GM12875 (cell line): ENCODE data around the gene INSYN1.

Experiments used
- H3K4me3 ChIP-seq: one replicate; pipeline ENCODE4 v1.5.1; 2011; ENCODE audit warnings: low read depth, low read length, control low read depth
- TF ChIP-seq, protein P1 (sequence below): IDR thresholded peaks from 2 replicates; pipeline ENCODE4 v1.5.1; 2011; ENCODE audit warnings: low read depth, mild to moderate bottlenecking, control low read depth, inconsistent platforms, low read length, moderate library complexity, borderline replicate concordance; ENCODE audit not compliant: insufficient read depth

The INSYN1 gene

DNA sequence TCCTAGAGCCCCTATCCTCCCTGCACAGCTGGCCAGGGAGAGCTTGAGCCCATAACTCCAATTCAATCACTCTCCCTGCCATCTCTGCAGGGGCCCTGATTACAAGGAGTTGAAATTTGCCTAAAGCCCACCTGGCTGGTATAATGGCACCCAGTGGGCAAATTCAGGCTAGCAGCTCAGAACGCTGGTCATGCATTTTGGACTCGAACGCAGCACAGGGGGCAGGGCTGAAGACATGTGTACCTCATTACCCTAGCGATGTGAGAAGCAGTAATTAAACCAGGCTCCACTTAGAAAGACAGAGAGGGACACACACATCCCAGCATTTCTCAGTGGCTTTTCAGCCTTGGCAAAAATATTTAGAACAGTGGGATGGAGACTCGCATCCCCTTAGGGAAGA lies 3.2 kb downstream of the INSYN1 start:
- TF ChIP-seq, protein P1, sequence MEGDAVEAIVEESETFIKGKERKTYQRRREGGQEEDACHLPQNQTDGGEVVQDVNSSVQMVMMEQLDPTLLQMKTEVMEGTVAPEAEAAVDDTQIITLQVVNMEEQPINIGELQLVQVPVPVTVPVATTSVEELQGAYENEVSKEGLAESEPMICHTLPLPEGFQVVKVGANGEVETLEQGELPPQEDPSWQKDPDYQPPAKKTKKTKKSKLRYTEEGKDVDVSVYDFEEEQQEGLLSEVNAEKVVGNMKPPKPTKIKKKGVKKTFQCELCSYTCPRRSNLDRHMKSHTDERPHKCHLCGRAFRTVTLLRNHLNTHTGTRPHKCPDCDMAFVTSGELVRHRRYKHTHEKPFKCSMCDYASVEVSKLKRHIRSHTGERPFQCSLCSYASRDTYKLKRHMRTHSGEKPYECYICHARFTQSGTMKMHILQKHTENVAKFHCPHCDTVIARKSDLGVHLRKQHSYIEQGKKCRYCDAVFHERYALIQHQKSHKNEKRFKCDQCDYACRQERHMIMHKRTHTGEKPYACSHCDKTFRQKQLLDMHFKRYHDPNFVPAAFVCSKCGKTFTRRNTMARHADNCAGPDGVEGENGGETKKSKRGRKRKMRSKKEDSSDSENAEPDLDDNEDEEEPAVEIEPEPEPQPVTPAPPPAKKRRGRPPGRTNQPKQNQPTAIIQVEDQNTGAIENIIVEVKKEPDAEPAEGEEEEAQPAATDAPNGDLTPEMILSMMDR = no peak
- no peak overlapping the region for H3K4me3 ChIP-seq

DNA sequence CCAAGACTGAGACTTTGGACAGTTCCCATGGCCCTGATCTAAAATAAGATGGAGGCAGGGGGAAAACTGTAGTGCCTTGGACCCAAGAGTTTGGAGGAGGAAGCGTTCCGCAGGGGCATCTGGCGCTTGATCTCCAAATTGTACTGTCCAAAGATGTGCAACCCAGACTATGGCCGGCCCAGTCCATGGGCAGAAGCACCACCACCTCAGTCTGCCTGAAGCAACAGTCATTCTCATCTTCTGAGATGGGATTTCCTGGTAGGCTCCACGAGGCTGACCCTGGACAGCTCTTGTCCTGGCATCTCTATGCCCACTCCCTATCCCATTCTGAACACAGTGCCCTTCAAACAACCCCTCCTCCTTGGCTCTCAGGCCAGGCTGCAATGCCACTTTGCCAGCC lies 3.6 kb downstream of the INSYN1 start:
- TF ChIP-seq, protein P1 = no peak
- H3K4me3 ChIP-seq = no peak overlapping the region

- TF ChIP-seq, protein P1 = no peak
- H3K4me3 ChIP-seq = no peak overlapping the region
Measured at GRCh38 chr15:73748730-73749129, 4.4 kb downstream of the INSYN1 start.

- TF ChIP-seq, protein P1 = no peak
- no peak overlapping the region for H3K4me3 ChIP-seq
Measured at GRCh38 chr15:73747847-73748590, 5.1 kb downstream of the INSYN1 start.

- no peak overlapping the region for H3K4me3 ChIP-seq
- TF ChIP-seq, protein P1 = no peak
Measured at GRCh38 chr15:73746883-73747282, 6.3 kb downstream of the INSYN1 start.

GRCh38 chr15:73746261-73746660 lies 6.9 kb downstream of the INSYN1 start:
- TF ChIP-seq, protein P1 = no peak
- no peak overlapping the region for H3K4me3 ChIP-seq

- TF ChIP-seq, protein P1 = no peak
- H3K4me3 ChIP-seq = no peak overlapping the region
Measured at GRCh38 chr15:73745073-73745472, 8.1 kb downstream of the INSYN1 start.
